DOHH2 (cell line): ENCODE measurements around the gene DAP.

ENCODE experiments used
- H3F3A ChIP-seq: fragments of 200-600 bp; sonication (generic), shearing (Covaris generic); 2 replicates; pipeline ENCODE4 v1.6.0; 2016; ENCODE audit warnings: antibody characterized with exemption, mild to moderate bottlenecking; ENCODE audit not compliant: control insufficient read depth, insufficient read depth
- H3K27ac ChIP-seq: fragments of 200-600 bp; sonication (generic); 2 replicates; pipeline ENCODE4 v1.5.1; 2014; ENCODE audit warnings: low read depth, mild to moderate bottlenecking, low read length, moderate library complexity
- H3K27me3 ChIP-seq: fragments of 200-600 bp; sonication (generic); 2 replicates; pipeline ENCODE4 v1.6.1; 2014; ENCODE audit warnings: mild to moderate bottlenecking, low read length, mixed read lengths; ENCODE audit not compliant: control insufficient read depth
- H3K36me3 ChIP-seq: fragments of 200-600 bp; sonication (generic); 2 replicates; pipeline ENCODE4 v1.6.1; 2014; ENCODE audit warnings: mild to moderate bottlenecking, low read length, moderate library complexity, mixed read lengths; ENCODE audit not compliant: control insufficient read depth
- H3K4me1 ChIP-seq: fragments of 200-600 bp; sonication (generic); 2 replicates; pipeline ENCODE4 v1.6.1; 2014; ENCODE audit warnings: mild to moderate bottlenecking, low read length, mixed read lengths; ENCODE audit not compliant: control insufficient read depth
- H3K4me2 ChIP-seq: fragments of 200-600 bp; sonication (generic); 2 replicates; pipeline ENCODE4 v1.6.0; 2014; ENCODE audit warnings: mild to moderate bottlenecking, low read length, moderate library complexity
- H3K4me3 ChIP-seq: fragments of 200-600 bp; sonication (generic); 2 replicates; pipeline ENCODE4 v1.5.1; 2014; ENCODE audit warnings: mild to moderate bottlenecking, low read length, mixed read lengths
- H3K79me2 ChIP-seq: fragments of 200-600 bp; sonication (generic); 2 replicates; pipeline ENCODE4 v1.6.1; 2014; ENCODE audit warnings: mild to moderate bottlenecking, low read length, mixed read lengths; ENCODE audit not compliant: control insufficient read depth
- H3K9me2 ChIP-seq: fragments of 200-600 bp; sonication (generic); replicated peaks from 2 replicates; pipeline ENCODE4 v1.6.1; 2014; ENCODE audit warnings: mild to moderate bottlenecking, low read length, mixed read lengths; ENCODE audit not compliant: control insufficient read depth
- H3K9me3 ChIP-seq: fragments of 200-600 bp; sonication (generic); 2 replicates; pipeline ENCODE4 v1.6.1; 2014; ENCODE audit warnings: antibody characterized with exemption, low read length, mixed read lengths; ENCODE audit not compliant: control insufficient read depth, insufficient read depth
- H4K20me1 ChIP-seq: fragments of 200-600 bp; sonication (generic); 2 replicates; pipeline ENCODE4 v1.6.0; 2014; ENCODE audit warnings: low read depth, mild to moderate bottlenecking, antibody characterized with exemption, low read length, moderate library complexity; ENCODE audit not compliant: control insufficient read depth, insufficient read depth
- CTCF ChIP-seq: fragments of 200-600 bp; sonication (generic); IDR thresholded peaks from one replicate; pipeline ENCODE4 v1.5.1; 2014; ENCODE audit warnings: antibody characterized with exemption, mild to moderate bottlenecking, low read depth, low read length; ENCODE audit not compliant: poor library complexity, severe bottlenecking
- EZH2phosphoT487 ChIP-seq: fragments of 200-600 bp; sonication (generic); IDR thresholded peaks from 2 replicates; pipeline ENCODE4 v1.6.1; 2017; ENCODE audit warnings: borderline replicate concordance, mild to moderate bottlenecking, antibody characterized with exemption, low read length, moderate library complexity, mixed read lengths

DAP gene

GRCh38 chr5:10660135-10660534, 100.9 kb downstream of the DAP start:
- Histone ChIP-seq H3K27ac (no peak overlapping the region), H3K4me1 (no peaks in the 10 kb centered on the region), H3F3A (no peaks in the 10 kb centered on the region), H3K79me2 (no peaks in the 10 kb centered on the region), H3K9me2 (no peaks in the 10 kb centered on the region), H3K27me3 (no peaks in the 10 kb centered on the region), H3K9me3 (no peaks in the 10 kb centered on the region), H4K20me1 (no peaks in the 10 kb centered on the region), H3K4me3 (no peak overlapping the region), H3K4me2 (no peak overlapping the region), H3K36me3 (no peaks in the 10 kb centered on the region)
- TF ChIP-seq EZH2phosphoT487 (no peak), CTCF (no peak)

DNA sequence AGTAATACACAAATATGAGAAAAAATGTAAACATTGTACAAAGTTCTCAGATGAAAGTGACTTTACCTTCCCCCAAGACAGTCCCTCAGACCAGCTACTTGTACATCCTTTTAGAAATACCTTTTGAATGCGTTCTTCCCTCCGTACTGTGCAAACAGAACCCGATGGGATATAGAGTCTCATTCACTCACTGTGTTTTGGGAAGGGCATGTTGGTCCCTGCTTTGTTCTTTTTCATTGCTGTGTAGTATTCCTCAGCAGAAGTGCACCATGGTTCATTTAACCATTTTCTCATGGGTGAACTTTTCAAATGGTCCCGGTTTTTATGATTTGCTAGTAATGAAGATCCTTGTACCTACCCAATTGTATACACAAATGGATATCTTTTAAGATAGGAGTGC, 102.8 kb downstream of the DAP start:
- no peaks in the 10 kb centered on the region for H3K4me1 ChIP-seq
- H3K9me2 ChIP-seq = no peaks in the 10 kb centered on the region
- H3K9me3 ChIP-seq = no peaks in the 10 kb centered on the region
- no peaks in the 10 kb centered on the region for H4K20me1 ChIP-seq
- H3K36me3 ChIP-seq = no peaks in the 10 kb centered on the region
- no peaks in the 10 kb centered on the region for H3K79me2 ChIP-seq
- H3K27ac ChIP-seq = no peak overlapping the region
- H3K4me2 ChIP-seq = no peak overlapping the region
- no peak overlapping the region for H3K4me3 ChIP-seq
- no peak for TF ChIP-seq CTCF
- no peak for TF ChIP-seq EZH2phosphoT487
- H3K27me3 ChIP-seq = no peaks in the 10 kb centered on the region
- no peaks in the 10 kb centered on the region for H3F3A ChIP-seq

GRCh38 chr5:10655972-10656830, 104.8 kb downstream of the DAP start:
- Histone ChIP-seq H3K27ac (no peak overlapping the region), H3K27me3 (no peaks in the 10 kb centered on the region), H3K4me2 (no peak overlapping the region), H3K4me1 (no peaks in the 10 kb centered on the region), H3K9me2 (no peaks in the 10 kb centered on the region), H3K36me3 (no peaks in the 10 kb centered on the region), H4K20me1 (no peaks in the 10 kb centered on the region), H3F3A (no peaks in the 10 kb centered on the region), H3K9me3 (no peaks in the 10 kb centered on the region), H3K79me2 (no peaks in the 10 kb centered on the region), H3K4me3 (no peak overlapping the region)
- no peak for TF ChIP-seq EZH2phosphoT487
- no peak for TF ChIP-seq CTCF
